HEK293 (cell line): ENCODE measurements around the gene DLG2.

Experiments used
- CTCF ChIA-PET: fragments of 350-600 bp; formaldehyde crosslinking; extraction: SDS; loops from one replicate; lab custom pipeline; 2021; ENCODE audit warnings: antibody characterized with exemption; lab: Yijun Ruan, JAX
- POLR2A ChIA-PET: fragments of 300-600 bp; formaldehyde crosslinking; extraction: SDS; loops from one replicate; lab custom pipeline; 2020; ENCODE audit warnings: antibody characterized with exemption, inconsistent platforms; lab: Yijun Ruan, JAX
- H3K27ac ChIP-seq: fragments of 200-500 bp; sonication (Bioruptor generic); 2 replicates; pipeline ENCODE4 v1.5.1; 2014; ENCODE audit warnings: low read depth, low read length, control low read depth, inconsistent platforms; ENCODE audit errors: extremely low read depth
- H3K36me3 ChIP-seq, 2 experiments: fragments of 200-500 bp in 1 of 2; sonication (Bioruptor generic) in 1 of 2; 1 replicate in 1 of 2; 2 replicates in 1 of 2; pipeline ENCODE4 v1.5.1; 2014 to 2017; ENCODE audit warnings: inconsistent platforms in 2 of 2, low read length in 2 of 2; ENCODE audit not compliant: control insufficient read depth in 2 of 2, insufficient read depth in 1 of 2
- H3K4me1 ChIP-seq: fragments of 200-500 bp; sonication (Bioruptor generic); 2 replicates; pipeline ENCODE4 v1.5.1; 2014; ENCODE audit warnings: mild to moderate bottlenecking, low read length, inconsistent platforms; ENCODE audit not compliant: control insufficient read depth, insufficient read depth
- H3K4me3 ChIP-seq: 2 replicates; pipeline ENCODE4 v1.5.1; 2011; ENCODE audit warnings: low read depth, mild to moderate bottlenecking, control low read depth, low read length, moderate library complexity
- H3K9me3 ChIP-seq: fragments of 200-500 bp; sonication (Bioruptor generic); 2 replicates; pipeline ENCODE4 v1.5.1; 2014; ENCODE audit warnings: low read depth, low read length, inconsistent platforms; ENCODE audit not compliant: control insufficient read depth, insufficient read depth
- GLI2 ChIP-seq: fragments of 450-650 bp; formaldehyde crosslinking; IDR thresholded peaks from 2 replicates; pipeline ENCODE4; 2017; ENCODE audit warnings: missing biosample characterization, missing genetic modification characterization, low read depth, borderline replicate concordance
- GLI4 ChIP-seq: fragments of 450-650 bp; formaldehyde crosslinking; IDR thresholded peaks from 2 replicates; pipeline ENCODE4 v1.5.1; 2016; ENCODE audit warnings: missing biosample characterization, missing genetic modification characterization
- GLIS1 ChIP-seq: fragments of 450-650 bp; formaldehyde crosslinking; IDR thresholded peaks from 2 replicates; pipeline ENCODE4 v1.5.1; 2016; ENCODE audit warnings: missing biosample characterization, missing genetic modification characterization
- IKZF3 ChIP-seq: fragments of 450-650 bp; IDR thresholded peaks from 2 replicates; pipeline ENCODE4 v1.5.0; 2018; ENCODE audit warnings: missing biosample characterization, mild to moderate bottlenecking, missing genetic modification characterization, moderate library complexity
- KLF16 ChIP-seq: fragments of 450-650 bp; formaldehyde crosslinking; IDR thresholded peaks from 2 replicates; pipeline ENCODE4 v1.5.1; 2017; ENCODE audit warnings: missing biosample characterization, missing genetic modification characterization
- MEIS1 ChIP-seq: sonication (generic); formaldehyde crosslinking; IDR thresholded peaks from 2 replicates; pipeline ENCODE4 v1.8.1; 2022; ENCODE audit warnings: missing genetic modification reagents, mild to moderate bottlenecking, borderline replicate concordance
- MYNN ChIP-seq: fragments of 450-650 bp; formaldehyde crosslinking; IDR thresholded peaks from 2 replicates; pipeline ENCODE4 v1.5.1; 2016; ENCODE audit warnings: missing biosample characterization, missing genetic modification characterization, borderline replicate concordance
- WT1 ChIP-seq: fragments of 450-650 bp; formaldehyde crosslinking; IDR thresholded peaks from 2 replicates; pipeline ENCODE4 v1.5.1; 2016; ENCODE audit warnings: missing biosample characterization, missing genetic modification characterization
- YY1 ChIP-seq: fragments of 450-650 bp; formaldehyde crosslinking; IDR thresholded peaks from 2 replicates; pipeline ENCODE4 v1.5.1; 2018; ENCODE audit warnings: missing biosample characterization, missing genetic modification characterization
- ZEB2 ChIP-seq: fragments of 450-650 bp; formaldehyde crosslinking; IDR thresholded peaks from 2 replicates; pipeline ENCODE4 v1.5.1; 2016; ENCODE audit warnings: missing biosample characterization, missing genetic modification characterization
- ZFP3 ChIP-seq: fragments of 450-650 bp; formaldehyde crosslinking; IDR thresholded peaks from 2 replicates; pipeline ENCODE4 v1.5.1; 2016; ENCODE audit warnings: low read depth, missing biosample characterization, missing genetic modification characterization
- ZIC2 ChIP-seq: fragments of 450-650 bp; formaldehyde crosslinking; IDR thresholded peaks from 2 replicates; pipeline ENCODE4 v1.5.1; 2016; ENCODE audit warnings: missing biosample characterization, missing genetic modification characterization
- ZNF112 ChIP-seq: fragments of 450-650 bp; formaldehyde crosslinking; IDR thresholded peaks from 2 replicates; pipeline ENCODE4 v1.5.0; 2017; ENCODE audit warnings: missing biosample characterization, missing genetic modification characterization
- ZNF132 ChIP-seq: fragments of 450-650 bp; formaldehyde crosslinking; IDR thresholded peaks from 2 replicates; pipeline ENCODE4 v1.5.1; 2017; ENCODE audit warnings: missing biosample characterization, missing genetic modification characterization, borderline replicate concordance
- ZNF221 ChIP-seq: fragments of 450-650 bp; formaldehyde crosslinking; IDR thresholded peaks from 2 replicates; pipeline ENCODE4 v1.5.1; 2017; ENCODE audit warnings: missing biosample characterization, missing genetic modification characterization, borderline replicate concordance
- ZNF404 ChIP-seq: fragments of 450-650 bp; formaldehyde crosslinking; IDR thresholded peaks from 2 replicates; pipeline ENCODE4 v1.5.1; 2017; ENCODE audit warnings: missing biosample characterization, missing genetic modification characterization
- ZNF521 ChIP-seq: fragments of 450-650 bp; formaldehyde crosslinking; IDR thresholded peaks from 2 replicates; pipeline ENCODE4 v1.5.1; 2017; ENCODE audit warnings: missing biosample characterization, mild to moderate bottlenecking, missing genetic modification characterization
- ZNF585B ChIP-seq: fragments of 450-650 bp; formaldehyde crosslinking; IDR thresholded peaks from 2 replicates; pipeline ENCODE4 v1.5.1; 2016; ENCODE audit warnings: missing biosample characterization, missing genetic modification characterization
- ZNF600 ChIP-seq: fragments of 450-650 bp; formaldehyde crosslinking; IDR thresholded peaks from 2 replicates; pipeline ENCODE4 v1.5.1; 2016; ENCODE audit warnings: missing biosample characterization, missing genetic modification characterization
- ZNF777 ChIP-seq: fragments of 450-650 bp; formaldehyde crosslinking; IDR thresholded peaks from 2 replicates; pipeline ENCODE4 v1.5.1; 2017; ENCODE audit warnings: missing biosample characterization, missing genetic modification characterization, borderline replicate concordance
- TF ChIP-seq, protein P1 (sequence below): fragments of 450-650 bp; formaldehyde crosslinking; IDR thresholded peaks from 2 replicates; pipeline ENCODE4 v1.5.1; 2017; ENCODE audit warnings: missing biosample characterization, missing genetic modification characterization
- TF ChIP-seq, protein P2 (sequence below): fragments of 450-650 bp; IDR thresholded peaks from 2 replicates; pipeline ENCODE4 v1.5.1; 2018; ENCODE audit warnings: missing biosample characterization, missing genetic modification characterization
- TF ChIP-seq, protein P3 (sequence below): fragments of 450-650 bp; formaldehyde crosslinking; IDR thresholded peaks from 2 replicates; pipeline ENCODE4 v1.5.1; 2016; ENCODE audit warnings: missing biosample characterization, missing genetic modification characterization
- TF ChIP-seq, protein P4 (sequence below): fragments of 450-650 bp; formaldehyde crosslinking; conservative IDR thresholded peaks from 2 replicates; pipeline ENCODE4 v1.5.1; 2016; ENCODE audit warnings: low read depth, missing biosample characterization, missing genetic modification characterization

DLG2 gene

DNA sequence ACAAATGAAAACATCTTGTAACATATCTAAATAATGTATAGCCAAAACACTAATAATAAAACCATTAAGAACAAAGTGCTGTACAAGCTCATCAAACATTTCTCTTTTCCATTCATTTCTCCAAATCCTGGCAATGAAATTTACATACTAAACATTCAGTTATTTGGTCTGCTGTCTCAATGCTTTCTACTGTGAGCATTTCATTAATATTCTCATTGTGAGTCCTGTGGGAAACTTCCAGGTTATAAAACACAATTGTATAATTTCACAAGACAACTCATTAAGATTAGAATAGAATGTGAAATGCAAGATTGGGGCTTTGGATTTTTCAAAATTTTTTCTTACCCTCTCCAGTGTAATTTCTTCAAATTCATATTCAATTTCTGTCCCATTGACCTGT is 1464.0 kb downstream of the DLG2 start:
- Histone ChIP-seq H3K4me3 (no peak overlapping the region), H3K36me3 (no peaks in the 10 kb centered on the region), H3K4me1 (no peaks in the 10 kb centered on the region), H3K9me3 (no peaks in the 10 kb centered on the region), H3K27ac (no peak overlapping the region)
- POLR2A ChIA-PET = no interaction called here
- no peak for TF ChIP-seq ZIC2 (tag by site-specific recombination)
- no peak for TF ChIP-seq ZEB2
- TF ChIP-seq GLI4 (tag by site-specific recombination) = no peak
- TF ChIP-seq, protein P1, sequence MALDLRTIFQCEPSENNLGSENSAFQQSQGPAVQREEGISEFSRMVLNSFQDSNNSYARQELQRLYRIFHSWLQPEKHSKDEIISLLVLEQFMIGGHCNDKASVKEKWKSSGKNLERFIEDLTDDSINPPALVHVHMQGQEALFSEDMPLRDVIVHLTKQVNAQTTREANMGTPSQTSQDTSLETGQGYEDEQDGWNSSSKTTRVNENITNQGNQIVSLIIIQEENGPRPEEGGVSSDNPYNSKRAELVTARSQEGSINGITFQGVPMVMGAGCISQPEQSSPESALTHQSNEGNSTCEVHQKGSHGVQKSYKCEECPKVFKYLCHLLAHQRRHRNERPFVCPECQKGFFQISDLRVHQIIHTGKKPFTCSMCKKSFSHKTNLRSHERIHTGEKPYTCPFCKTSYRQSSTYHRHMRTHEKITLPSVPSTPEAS = no peak
- TF ChIP-seq, protein P2, sequence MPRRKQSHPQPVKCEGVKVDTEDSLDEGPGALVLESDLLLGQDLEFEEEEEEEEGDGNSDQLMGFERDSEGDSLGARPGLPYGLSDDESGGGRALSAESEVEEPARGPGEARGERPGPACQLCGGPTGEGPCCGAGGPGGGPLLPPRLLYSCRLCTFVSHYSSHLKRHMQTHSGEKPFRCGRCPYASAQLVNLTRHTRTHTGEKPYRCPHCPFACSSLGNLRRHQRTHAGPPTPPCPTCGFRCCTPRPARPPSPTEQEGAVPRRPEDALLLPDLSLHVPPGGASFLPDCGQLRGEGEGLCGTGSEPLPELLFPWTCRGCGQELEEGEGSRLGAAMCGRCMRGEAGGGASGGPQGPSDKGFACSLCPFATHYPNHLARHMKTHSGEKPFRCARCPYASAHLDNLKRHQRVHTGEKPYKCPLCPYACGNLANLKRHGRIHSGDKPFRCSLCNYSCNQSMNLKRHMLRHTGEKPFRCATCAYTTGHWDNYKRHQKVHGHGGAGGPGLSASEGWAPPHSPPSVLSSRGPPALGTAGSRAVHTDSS (tag by site-specific recombination) = no peak
- TF ChIP-seq ZNF600 (tag by site-specific recombination) = no peak
- TF ChIP-seq ZFP3 (tag by site-specific recombination) = no peak
- no peak for TF ChIP-seq ZNF585B (tag by site-specific recombination)
- CTCF ChIA-PET = no interaction called here

DNA sequence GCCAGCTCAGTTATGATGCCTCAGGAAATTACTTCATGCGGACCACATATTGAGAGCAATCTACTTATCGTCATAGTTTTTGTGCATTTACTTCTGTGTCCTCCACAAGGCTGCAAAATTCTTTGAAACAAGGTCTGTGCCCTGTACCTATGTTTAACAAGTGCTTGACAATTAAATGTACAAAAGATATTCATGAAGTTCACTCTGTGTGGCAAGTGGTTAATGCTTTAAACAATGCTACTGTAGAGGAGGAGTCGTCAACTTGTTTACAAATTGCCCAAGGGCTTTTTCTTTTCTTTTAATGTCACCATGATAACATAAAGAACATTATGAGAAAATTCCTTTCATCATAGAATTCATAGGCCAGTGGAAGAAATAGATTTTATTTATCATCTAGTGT is 1469.5 kb downstream of the DLG2 start:
- ChIA-PET POLR2A (no interaction called here), CTCF (no interaction called here)
- Histone ChIP-seq H3K9me3 (no peaks in the 10 kb centered on the region), H3K36me3 (no peaks in the 10 kb centered on the region), H3K4me3 (no peak overlapping the region), H3K4me1 (no peaks in the 10 kb centered on the region), H3K27ac (no peak overlapping the region)
- no peak for TF ChIP-seq ZNF221
- TF ChIP-seq ZNF521 (tag by site-specific recombination) = no peak
- TF ChIP-seq, protein P3, sequence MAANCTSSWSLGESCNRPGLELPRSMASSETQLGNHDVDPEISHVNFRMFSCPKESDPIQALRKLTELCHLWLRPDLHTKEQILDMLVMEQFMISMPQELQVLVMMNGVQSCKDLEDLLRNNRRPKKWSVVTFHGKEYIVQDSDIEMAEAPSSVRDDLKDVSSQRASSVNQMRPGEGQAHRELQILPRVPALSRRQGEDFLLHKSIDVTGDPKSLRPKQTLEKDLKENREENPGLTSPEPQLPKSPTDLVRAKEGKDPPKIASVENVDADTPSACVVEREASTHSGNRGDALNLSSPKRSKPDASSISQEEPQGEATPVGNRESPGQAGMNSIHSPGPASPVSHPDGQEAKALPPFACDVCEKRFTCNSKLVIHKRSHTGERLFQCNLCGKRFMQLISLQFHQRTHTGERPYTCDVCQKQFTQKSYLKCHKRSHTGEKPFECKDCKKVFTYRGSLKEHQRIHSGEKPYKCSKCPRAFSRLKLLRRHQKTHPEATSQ (tag by site-specific recombination) = no peak
- TF ChIP-seq ZNF404 = no peak
- no peak for TF ChIP-seq ZNF132 (tag by site-specific recombination)

DNA sequence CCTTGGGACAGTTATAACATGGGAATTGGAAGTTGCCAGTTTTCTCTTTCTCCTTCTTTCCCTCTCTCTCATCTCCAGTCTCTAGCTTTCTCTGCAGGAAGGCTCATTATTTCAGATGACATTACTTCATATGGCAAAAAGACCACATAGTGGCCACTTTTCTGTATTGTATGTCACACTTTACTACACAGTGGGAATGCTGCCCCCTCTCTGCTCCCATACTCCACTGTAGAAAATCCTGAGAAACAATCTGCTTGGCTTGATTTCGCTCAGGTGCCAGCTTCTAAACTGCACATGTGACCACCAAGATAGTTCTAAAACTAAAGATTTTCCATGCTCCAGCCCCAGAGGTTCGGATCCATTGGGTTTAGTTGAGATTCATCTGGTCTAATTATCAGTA is 1480.3 kb downstream of the DLG2 start:
- ChIA-PET POLR2A (no interaction called here), CTCF (interaction anchor here (0.8 kb wide), 1 partner anchor 310 kb away, joined by 3 read pairs; no protein-coding TSS in a partner anchor)
- TF ChIP-seq ZNF112 (tag by site-specific recombination) (no peak), YY1 (tag by site-specific recombination) (no peak), GLIS1 (tag by site-specific recombination) (no peak), MEIS1 (CRISPR knock-in tag) (no peak), IKZF3 (tag by site-specific recombination) (no peak), MYNN (tag by site-specific recombination) (no peak), KLF16 (no peak), GLI2 (no peak), WT1 (tag by site-specific recombination) (no peak), ZNF777 (tag by site-specific recombination) (no peak), ZNF221 (no peak)
- TF ChIP-seq, protein P4, sequence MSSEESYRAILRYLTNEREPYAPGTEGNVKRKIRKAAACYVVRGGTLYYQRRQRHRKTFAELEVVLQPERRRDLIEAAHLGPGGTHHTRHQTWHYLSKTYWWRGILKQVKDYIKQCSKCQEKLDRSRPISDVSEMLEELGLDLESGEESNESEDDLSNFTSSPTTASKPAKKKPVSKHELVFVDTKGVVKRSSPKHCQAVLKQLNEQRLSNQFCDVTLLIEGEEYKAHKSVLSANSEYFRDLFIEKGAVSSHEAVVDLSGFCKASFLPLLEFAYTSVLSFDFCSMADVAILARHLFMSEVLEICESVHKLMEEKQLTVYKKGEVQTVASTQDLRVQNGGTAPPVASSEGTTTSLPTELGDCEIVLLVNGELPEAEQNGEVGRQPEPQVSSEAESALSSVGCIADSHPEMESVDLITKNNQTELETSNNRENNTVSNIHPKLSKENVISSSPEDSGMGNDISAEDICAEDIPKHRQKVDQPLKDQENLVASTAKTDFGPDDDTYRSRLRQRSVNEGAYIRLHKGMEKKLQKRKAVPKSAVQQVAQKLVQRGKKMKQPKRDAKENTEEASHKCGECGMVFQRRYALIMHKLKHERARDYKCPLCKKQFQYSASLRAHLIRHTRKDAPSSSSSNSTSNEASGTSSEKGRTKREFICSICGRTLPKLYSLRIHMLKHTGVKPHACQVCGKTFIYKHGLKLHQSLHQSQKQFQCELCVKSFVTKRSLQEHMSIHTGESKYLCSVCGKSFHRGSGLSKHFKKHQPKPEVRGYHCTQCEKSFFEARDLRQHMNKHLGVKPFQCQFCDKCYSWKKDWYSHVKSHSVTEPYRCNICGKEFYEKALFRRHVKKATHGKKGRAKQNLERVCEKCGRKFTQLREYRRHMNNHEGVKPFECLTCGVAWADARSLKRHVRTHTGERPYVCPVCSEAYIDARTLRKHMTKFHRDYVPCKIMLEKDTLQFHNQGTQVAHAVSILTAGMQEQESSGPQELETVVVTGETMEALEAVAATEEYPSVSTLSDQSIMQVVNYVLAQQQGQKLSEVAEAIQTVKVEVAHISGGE (tag by site-specific recombination) = no peak
- Histone ChIP-seq H3K27ac (no peak overlapping the region), H3K9me3 (no peaks in the 10 kb centered on the region), H3K4me1 (no peaks in the 10 kb centered on the region), H3K36me3 (no peaks in the 10 kb centered on the region), H3K4me3 (no peak overlapping the region)
